ENCODE results near the gene MYOM1. TPM values are rescaled to one million over a fixed set of nuclear protein-coding genes. Genes with fewer than 3 reads are reported as not detected.

Gene MYOM1
- total RNA-seq, 1 donor from 2014 or later, result 2.4 TPM

DNA sequence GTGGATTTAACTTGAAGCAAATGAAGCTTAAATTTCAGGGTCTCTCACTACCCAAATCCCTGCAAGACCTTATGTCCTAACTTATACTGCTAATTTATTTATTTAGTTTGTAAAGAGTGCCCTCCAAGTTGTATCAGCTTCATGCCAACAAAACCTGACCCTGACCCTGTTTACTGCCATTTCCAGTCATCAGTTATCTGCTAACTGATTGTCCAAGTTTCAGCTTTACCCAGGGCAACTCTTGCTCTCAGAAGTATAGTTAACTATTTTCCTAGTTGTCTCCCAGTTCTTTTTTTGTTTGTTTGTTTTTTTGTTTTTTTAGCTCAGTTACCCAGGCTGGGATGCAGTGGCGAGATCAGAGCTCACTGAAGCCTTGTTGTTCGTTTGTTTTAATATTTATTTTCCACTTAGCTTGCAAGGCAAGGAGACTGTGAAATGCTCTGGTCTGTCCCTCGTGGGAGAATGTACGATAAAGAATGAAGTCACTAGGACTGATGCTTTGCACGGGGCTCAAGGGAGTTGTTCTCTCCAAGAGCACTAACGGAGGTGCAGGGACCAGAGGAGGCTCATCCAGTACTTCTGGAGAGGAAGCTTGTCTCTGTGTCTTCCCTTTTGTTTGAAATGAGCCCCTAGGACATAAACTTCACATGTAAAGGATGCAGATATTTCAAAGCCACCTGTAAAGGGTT lies 35.3 kb downstream of the MYOM1 start:
- no peaks in the 10 kb centered on the region for H3K9me3 Mint-ChIP-seq
- DNase-seq (ENCODE audit: low spot score), result no peak
- H3K36me3 Mint-ChIP-seq (ENCODE audit: low read depth), result no peaks in the 10 kb centered on the region
- intact Hi-C loops (cut with micrococcal nuclease), result no loop called here
- no peaks in the 10 kb centered on the region for H3K27me3 Mint-ChIP-seq (ENCODE audit: low read depth)
- no peak overlapping the region for H3K4me3 Mint-ChIP-seq (ENCODE audit: low read depth)
- no peaks in the 10 kb centered on the region for H3K4me1 Mint-ChIP-seq (ENCODE audit: low read depth)
- H3K27ac Mint-ChIP-seq, result no peak overlapping the region

DNA sequence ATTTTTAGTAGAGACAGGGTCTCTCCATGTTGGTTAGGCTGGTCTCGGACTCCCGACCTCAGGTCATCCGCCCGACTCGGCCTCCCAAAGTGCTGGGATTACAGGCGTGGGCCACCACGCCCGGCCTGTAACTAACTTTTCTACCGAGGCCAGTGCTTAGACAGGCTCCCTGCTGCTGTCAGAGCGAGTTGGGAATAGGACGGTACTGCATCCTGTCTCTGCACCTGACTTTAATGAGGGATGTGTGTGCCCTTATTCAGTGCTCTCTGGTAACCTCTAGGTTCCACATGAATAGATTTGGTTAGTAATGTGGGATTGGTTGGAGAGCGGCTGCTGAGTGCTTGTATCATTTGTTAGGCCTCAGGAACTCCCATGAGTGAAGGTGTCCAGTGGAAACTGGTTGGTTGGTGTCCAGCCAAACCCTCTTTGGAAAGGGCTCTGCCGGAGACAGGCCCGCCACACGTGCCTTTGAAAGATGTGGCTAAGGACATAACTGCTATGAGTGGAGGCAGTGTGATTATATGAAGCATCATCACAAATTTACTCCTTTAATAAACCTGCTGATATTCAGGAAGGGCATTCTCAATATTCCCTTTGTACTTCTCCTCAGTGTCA lies 36.6 kb downstream of the MYOM1 start:
- Mint-ChIP-seq H3K36me3 (ENCODE audit: low read depth) (no peaks in the 10 kb centered on the region), H3K4me3 (ENCODE audit: low read depth) (no peak overlapping the region), H3K4me1 (ENCODE audit: low read depth) (no peaks in the 10 kb centered on the region), H3K27me3 (ENCODE audit: low read depth) (no peaks in the 10 kb centered on the region), H3K27ac (no peak overlapping the region), H3K9me3 (no peaks in the 10 kb centered on the region)
- no peak for DNase-seq (ENCODE audit: low spot score)
- intact Hi-C loops (cut with micrococcal nuclease), result no loop called here

- H3K4me1 Mint-ChIP-seq (ENCODE audit: low read depth), result no peaks in the 10 kb centered on the region
- no peak for DNase-seq (ENCODE audit: low spot score)
- no peaks in the 10 kb centered on the region for H3K27me3 Mint-ChIP-seq (ENCODE audit: low read depth)
- no peaks in the 10 kb centered on the region for H3K36me3 Mint-ChIP-seq (ENCODE audit: low read depth)
- intact Hi-C loops (cut with micrococcal nuclease), result no loop called here
- no peaks in the 10 kb centered on the region for H3K9me3 Mint-ChIP-seq
- no peak overlapping the region for H3K27ac Mint-ChIP-seq
- H3K4me3 Mint-ChIP-seq (ENCODE audit: low read depth), result no peak overlapping the region
Measured at GRCh38 chr18:3180325-3180724, 39.4 kb downstream of the MYOM1 start.

DNA sequence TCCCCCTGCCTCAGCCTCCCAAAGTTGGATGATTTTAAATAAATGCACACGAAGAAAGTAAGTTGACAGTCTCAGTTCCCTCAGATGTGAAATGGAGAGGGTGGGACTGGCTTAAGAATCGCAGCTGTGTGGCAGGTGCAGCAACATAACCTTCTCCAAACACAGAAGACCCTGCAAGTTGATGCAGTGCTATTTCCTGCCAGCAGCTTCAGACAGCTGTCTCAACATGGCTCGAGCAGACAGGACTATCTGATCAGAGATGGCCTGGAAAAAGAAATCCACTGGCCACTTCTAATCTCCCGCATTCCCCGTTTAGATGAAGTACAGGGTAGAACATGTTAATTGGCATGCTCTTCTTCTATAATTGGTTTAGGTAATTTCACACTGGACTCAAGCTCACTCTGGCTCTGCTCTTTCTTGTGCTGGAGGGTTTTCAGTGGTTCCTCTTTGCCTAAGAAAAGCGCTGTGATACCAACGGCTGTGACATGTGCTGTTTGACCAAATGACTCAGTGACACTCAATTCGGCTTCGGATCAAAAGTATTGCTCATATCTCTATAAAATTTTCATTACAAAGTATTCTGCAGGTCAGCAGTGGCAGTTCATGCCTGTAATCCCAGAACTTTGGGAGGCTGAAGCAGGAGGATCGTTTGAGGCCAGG lies 40.2 kb downstream of the MYOM1 start:
- peaks cover 1% of the 10 kb centered on the region for H3K4me1 Mint-ChIP-seq (ENCODE audit: low read depth)
- H3K27ac Mint-ChIP-seq, result no peak overlapping the region
- intact Hi-C loops (cut with micrococcal nuclease), result no loop called here

GRCh38 chr18:3177902-3178687 lies 41.7 kb downstream of the MYOM1 start:
- Mint-ChIP-seq H3K27ac (peak overlapping the region; percentile 44), H3K36me3 (ENCODE audit: low read depth) (no peaks in the 10 kb centered on the region), H3K4me1 (ENCODE audit: low read depth) (peaks cover 1% of the 10 kb centered on the region), H3K9me3 (no peaks in the 10 kb centered on the region), H3K4me3 (ENCODE audit: low read depth) (no peak overlapping the region), H3K27me3 (ENCODE audit: low read depth) (no peaks in the 10 kb centered on the region)
- DNase-seq (ENCODE audit: low spot score), result no peak
- intact Hi-C loops (cut with micrococcal nuclease), result no loop called here

More for the DNA sequence above, 40.2 kb downstream of the MYOM1 start:
- no peaks in the 10 kb centered on the region for H3K9me3 Mint-ChIP-seq
- H3K36me3 Mint-ChIP-seq (ENCODE audit: low read depth), result no peaks in the 10 kb centered on the region
- H3K4me3 Mint-ChIP-seq (ENCODE audit: low read depth), result no peak overlapping the region
- no peak for DNase-seq (ENCODE audit: low spot score)
- H3K27me3 Mint-ChIP-seq (ENCODE audit: low read depth), result no peaks in the 10 kb centered on the region

GRCh38 chr18:3175195-3175758 lies 44.5 kb downstream of the MYOM1 start:
- Mint-ChIP-seq H3K27me3 (ENCODE audit: low read depth) (no peaks in the 10 kb centered on the region), H3K27ac (no peak overlapping the region), H3K4me3 (ENCODE audit: low read depth) (no peak overlapping the region), H3K4me1 (ENCODE audit: low read depth) (peaks cover 1% of the 10 kb centered on the region), H3K9me3 (no peaks in the 10 kb centered on the region), H3K36me3 (ENCODE audit: low read depth) (no peaks in the 10 kb centered on the region)
- DNase-seq (ENCODE audit: low spot score), result no peak
- intact Hi-C loops (cut with micrococcal nuclease), result no loop called here

- H3K4me3 Mint-ChIP-seq (ENCODE audit: low read depth), result no peak overlapping the region
- intact Hi-C loops (cut with micrococcal nuclease), result no loop called here
- H3K9me3 Mint-ChIP-seq, result no peaks in the 10 kb centered on the region
- no peak for DNase-seq (ENCODE audit: low spot score)
- H3K27me3 Mint-ChIP-seq (ENCODE audit: low read depth), result no peaks in the 10 kb centered on the region
- peaks cover 1% of the 10 kb centered on the region for H3K4me1 Mint-ChIP-seq (ENCODE audit: low read depth)
- no peak overlapping the region for H3K27ac Mint-ChIP-seq
- no peaks in the 10 kb centered on the region for H3K36me3 Mint-ChIP-seq (ENCODE audit: low read depth)
Measured at GRCh38 chr18:3172097-3172496, 47.7 kb downstream of the MYOM1 start.

DNA sequence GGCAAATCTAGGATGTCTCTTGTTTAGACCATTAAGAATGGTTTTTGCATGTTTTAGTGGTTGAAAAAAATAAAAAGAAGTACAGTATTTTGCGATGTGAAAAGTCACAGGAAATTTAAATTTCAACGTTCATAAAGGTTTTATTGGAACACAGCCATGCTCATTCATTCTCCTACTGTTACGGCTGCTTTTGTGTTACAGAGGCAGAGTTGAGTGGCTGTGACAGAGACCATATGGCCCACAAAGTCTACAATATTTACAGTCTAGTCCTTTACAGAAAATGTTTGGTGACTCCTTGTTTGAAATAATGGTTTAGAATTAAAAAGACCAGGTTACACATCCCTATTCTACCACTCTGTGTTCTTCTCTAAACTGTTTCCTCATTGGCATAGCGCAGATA lies 48.1 kb downstream of the MYOM1 start:
- Mint-ChIP-seq H3K4me3 (ENCODE audit: low read depth) (no peak overlapping the region), H3K36me3 (ENCODE audit: low read depth) (no peaks in the 10 kb centered on the region), H3K4me1 (ENCODE audit: low read depth) (peaks cover 1% of the 10 kb centered on the region), H3K9me3 (no peaks in the 10 kb centered on the region), H3K27ac (no peak overlapping the region), H3K27me3 (ENCODE audit: low read depth) (no peaks in the 10 kb centered on the region)
- intact Hi-C loops (cut with micrococcal nuclease), result no loop called here
- DNase-seq (ENCODE audit: low spot score), result no peak

DNA sequence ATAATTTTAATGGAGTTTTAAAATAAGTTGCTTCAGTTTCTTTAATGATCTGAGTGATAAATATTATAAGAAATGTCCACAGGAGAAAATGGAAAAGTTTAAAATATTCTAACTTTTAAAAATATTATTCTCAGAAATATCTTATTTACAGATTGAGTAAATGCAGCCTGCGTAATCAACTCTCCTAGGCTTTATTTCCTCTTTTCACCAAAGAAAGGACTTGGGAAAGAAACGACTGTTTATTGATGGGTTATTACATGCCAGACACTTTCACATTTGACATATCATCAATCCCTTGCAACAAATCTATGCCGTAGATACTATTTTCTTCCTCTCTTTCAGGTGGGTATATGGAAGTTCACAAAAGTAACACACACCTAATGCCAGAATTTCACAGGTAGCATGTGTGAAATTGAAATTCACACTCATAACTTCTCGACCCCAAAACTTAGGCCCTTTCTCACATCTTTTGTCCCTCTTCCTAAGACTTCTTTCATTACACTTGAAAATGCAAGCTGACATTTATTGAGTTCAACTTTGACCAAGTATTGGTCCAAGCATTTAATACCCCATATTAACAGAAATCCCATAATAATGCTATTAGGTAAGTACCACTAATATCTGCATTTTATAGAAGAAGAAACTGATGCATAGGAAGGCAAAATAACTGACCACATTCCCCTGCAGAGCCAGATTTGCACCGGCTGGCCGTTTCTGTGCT lies 49.2 kb downstream of the MYOM1 start:
- Mint-ChIP-seq H3K27ac (no peak overlapping the region), H3K36me3 (ENCODE audit: low read depth) (no peaks in the 10 kb centered on the region), H3K4me3 (ENCODE audit: low read depth) (no peak overlapping the region), H3K9me3 (no peaks in the 10 kb centered on the region), H3K27me3 (ENCODE audit: low read depth) (no peaks in the 10 kb centered on the region), H3K4me1 (ENCODE audit: low read depth) (peaks cover 1% of the 10 kb centered on the region)
- no peak for DNase-seq (ENCODE audit: low spot score)
- intact Hi-C loops (cut with micrococcal nuclease), result no loop called here

GRCh38 chr18:3164381-3164780 lies 55.4 kb downstream of the MYOM1 start:
- Mint-ChIP-seq H3K4me1 (ENCODE audit: low read depth) (no peaks in the 10 kb centered on the region), H3K9me3 (no peaks in the 10 kb centered on the region), H3K27me3 (ENCODE audit: low read depth) (no peaks in the 10 kb centered on the region), H3K27ac (no peak overlapping the region), H3K4me3 (ENCODE audit: low read depth) (no peak overlapping the region), H3K36me3 (ENCODE audit: low read depth) (no peaks in the 10 kb centered on the region)
- DNase-seq (ENCODE audit: low spot score), result no peak
- intact Hi-C loops (cut with micrococcal nuclease), result no loop called here

GRCh38 chr18:3163968-3164367 lies 55.8 kb downstream of the MYOM1 start:
- Mint-ChIP-seq H3K4me3 (ENCODE audit: low read depth) (no peak overlapping the region), H3K36me3 (ENCODE audit: low read depth) (no peaks in the 10 kb centered on the region), H3K27ac (no peak overlapping the region), H3K27me3 (ENCODE audit: low read depth) (no peaks in the 10 kb centered on the region), H3K4me1 (ENCODE audit: low read depth) (no peaks in the 10 kb centered on the region), H3K9me3 (no peaks in the 10 kb centered on the region)
- intact Hi-C loops (cut with micrococcal nuclease), result no loop called here
- no peak for DNase-seq (ENCODE audit: low spot score)

DNA sequence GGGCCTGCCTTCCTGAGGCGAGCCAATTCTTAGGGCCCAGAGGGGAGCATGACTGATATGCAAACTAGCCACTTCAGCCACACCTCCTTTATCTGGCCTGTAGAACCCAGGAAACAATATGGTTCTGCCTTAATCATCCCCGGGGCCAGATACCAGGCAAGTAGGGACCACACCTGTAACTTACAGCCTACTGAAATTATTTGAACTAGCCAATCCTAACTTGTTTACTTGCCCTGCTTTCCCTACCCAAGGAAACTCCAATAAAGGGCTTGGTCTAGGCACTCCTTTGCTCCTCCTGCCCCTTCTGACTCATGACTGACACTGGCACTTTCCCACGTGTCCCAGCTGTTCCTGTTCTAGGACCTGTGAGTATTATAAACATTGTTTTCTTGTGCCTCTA lies 57.6 kb downstream of the MYOM1 start:
- Mint-ChIP-seq H3K27me3 (ENCODE audit: low read depth) (no peaks in the 10 kb centered on the region), H3K9me3 (no peaks in the 10 kb centered on the region), H3K27ac (no peak overlapping the region), H3K4me3 (ENCODE audit: low read depth) (no peak overlapping the region), H3K4me1 (ENCODE audit: low read depth) (no peaks in the 10 kb centered on the region), H3K36me3 (ENCODE audit: low read depth) (no peaks in the 10 kb centered on the region)
- intact Hi-C loops (cut with micrococcal nuclease), result no loop called here
- no peak for DNase-seq (ENCODE audit: low spot score)

All from activated T-helper 2 cell treated with anti-CD3 and anti-CD28 coated beads, Interferon-gamma antibody, Interleukin-2, Interleukin-4, amounts not matched to agents 10 μg/mL and 5 μg/mL and 100 μg/mL, durations not matched to agents 14 hours and 24 hours and 36 hours (primary cell).